ENCODE data around the gene SMURF2.

The SMURF2 gene

GRCh38 chr17:64599187-64599676 is 62.9 kb downstream of the SMURF2 start:
- ATAC-seq: peak; percentile 25; the same call in 2 of the 3 replicates
- TF ChIP-seq ISL1 (CRISPR knock-in tag; IDR thresholded peaks at IDR 0.05): no peak
- no peak for TF ChIP-seq GLIS3 (CRISPR knock-in tag; IDR thresholded peaks at IDR 0.05)
- TF ChIP-seq CSDC2 (CRISPR knock-in tag; IDR thresholded peaks at IDR 0.05): no peak
- TF ChIP-seq OSR1 (CRISPR knock-in tag; IDR thresholded peaks at IDR 0.05): no peak

GRCh38 chr17:64598672-64599071 is 63.4 kb downstream of the SMURF2 start:
- no peak for ATAC-seq
- no peak for TF ChIP-seq ESRRG (CRISPR knock-in tag; IDR thresholded peaks at IDR 0.05)
- no peak for TF ChIP-seq TCF4 (CRISPR knock-in tag; IDR thresholded peaks at IDR 0.05; ENCODE audit: borderline replicate concordance)
- TF ChIP-seq, protein P1, sequence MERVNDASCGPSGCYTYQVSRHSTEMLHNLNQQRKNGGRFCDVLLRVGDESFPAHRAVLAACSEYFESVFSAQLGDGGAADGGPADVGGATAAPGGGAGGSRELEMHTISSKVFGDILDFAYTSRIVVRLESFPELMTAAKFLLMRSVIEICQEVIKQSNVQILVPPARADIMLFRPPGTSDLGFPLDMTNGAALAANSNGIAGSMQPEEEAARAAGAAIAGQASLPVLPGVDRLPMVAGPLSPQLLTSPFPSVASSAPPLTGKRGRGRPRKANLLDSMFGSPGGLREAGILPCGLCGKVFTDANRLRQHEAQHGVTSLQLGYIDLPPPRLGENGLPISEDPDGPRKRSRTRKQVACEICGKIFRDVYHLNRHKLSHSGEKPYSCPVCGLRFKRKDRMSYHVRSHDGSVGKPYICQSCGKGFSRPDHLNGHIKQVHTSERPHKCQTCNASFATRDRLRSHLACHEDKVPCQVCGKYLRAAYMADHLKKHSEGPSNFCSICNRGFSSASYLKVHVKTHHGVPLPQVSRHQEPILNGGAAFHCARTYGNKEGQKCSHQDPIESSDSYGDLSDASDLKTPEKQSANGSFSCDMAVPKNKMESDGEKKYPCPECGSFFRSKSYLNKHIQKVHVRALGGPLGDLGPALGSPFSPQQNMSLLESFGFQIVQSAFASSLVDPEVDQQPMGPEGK (CRISPR knock-in tag; IDR thresholded peaks at IDR 0.05; ENCODE audit: borderline replicate concordance): no peak
- no peak for TF ChIP-seq RARB (CRISPR knock-in tag; IDR thresholded peaks at IDR 0.05)
- no peak for TF ChIP-seq ZFP3 (CRISPR knock-in tag; IDR thresholded peaks at IDR 0.05)
- TF ChIP-seq ZNF565 (CRISPR knock-in tag; conservative IDR thresholded peaks at IDR 0.05; ENCODE audit: low read depth): no peak
- no peak for TF ChIP-seq CSDC2 (CRISPR knock-in tag; IDR thresholded peaks at IDR 0.05)
- TF ChIP-seq TSHZ2 (CRISPR knock-in tag; IDR thresholded peaks at IDR 0.05): no peak
- no peak for TF ChIP-seq TOX (CRISPR knock-in tag; IDR thresholded peaks at IDR 0.05; ENCODE audit: borderline replicate concordance)
- TF ChIP-seq ARNTL (CRISPR knock-in tag; IDR thresholded peaks at IDR 0.05; ENCODE audit: borderline replicate concordance, low read depth): no peak
- TF ChIP-seq, protein P2, sequence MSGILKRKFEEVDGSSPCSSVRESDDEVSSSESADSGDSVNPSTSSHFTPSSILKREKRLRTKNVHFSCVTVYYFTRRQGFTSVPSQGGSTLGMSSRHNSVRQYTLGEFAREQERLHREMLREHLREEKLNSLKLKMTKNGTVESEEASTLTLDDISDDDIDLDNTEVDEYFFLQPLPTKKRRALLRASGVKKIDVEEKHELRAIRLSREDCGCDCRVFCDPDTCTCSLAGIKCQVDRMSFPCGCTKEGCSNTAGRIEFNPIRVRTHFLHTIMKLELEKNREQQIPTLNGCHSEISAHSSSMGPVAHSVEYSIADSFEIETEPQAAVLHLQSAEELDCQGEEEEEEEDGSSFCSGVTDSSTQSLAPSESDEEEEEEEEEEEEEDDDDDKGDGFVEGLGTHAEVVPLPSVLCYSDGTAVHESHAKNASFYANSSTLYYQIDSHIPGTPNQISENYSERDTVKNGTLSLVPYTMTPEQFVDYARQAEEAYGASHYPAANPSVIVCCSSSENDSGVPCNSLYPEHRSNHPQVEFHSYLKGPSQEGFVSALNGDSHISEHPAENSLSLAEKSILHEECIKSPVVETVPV (CRISPR knock-in tag; IDR thresholded peaks at IDR 0.05): no peak
- no peak for TF ChIP-seq OSR1 (CRISPR knock-in tag; IDR thresholded peaks at IDR 0.05)
- no peak for TF ChIP-seq ZC3H10 (CRISPR knock-in tag; IDR thresholded peaks at IDR 0.05)
- no peak for TF ChIP-seq CREB5 (CRISPR knock-in tag; IDR thresholded peaks at IDR 0.05; ENCODE audit: low read depth)
- no peak for TF ChIP-seq BACH2 (CRISPR knock-in tag; IDR thresholded peaks at IDR 0.05; ENCODE audit: borderline replicate concordance)
- TF ChIP-seq ZNF70 (CRISPR knock-in tag; IDR thresholded peaks at IDR 0.05): no peak
- TF ChIP-seq GLIS3 (CRISPR knock-in tag; IDR thresholded peaks at IDR 0.05): no peak
- no peak for TF ChIP-seq SNAI2 (CRISPR knock-in tag; IDR thresholded peaks at IDR 0.05)

GRCh38 chr17:64596988-64597387 is 65.1 kb downstream of the SMURF2 start:
- ATAC-seq: no peak
- TF ChIP-seq OSR1 (CRISPR knock-in tag; IDR thresholded peaks at IDR 0.05) (no peak), ZFP3 (CRISPR knock-in tag; IDR thresholded peaks at IDR 0.05) (no peak), GLIS3 (CRISPR knock-in tag; IDR thresholded peaks at IDR 0.05) (no peak), PPARA (CRISPR knock-in tag; IDR thresholded peaks at IDR 0.05; ENCODE audit: borderline replicate concordance) (no peak), TOX (CRISPR knock-in tag; IDR thresholded peaks at IDR 0.05; ENCODE audit: borderline replicate concordance) (no peak), ZNF8 (CRISPR knock-in tag; IDR thresholded peaks at IDR 0.05) (no peak), SNAI2 (CRISPR knock-in tag; IDR thresholded peaks at IDR 0.05) (no peak), ESRRG (CRISPR knock-in tag; IDR thresholded peaks at IDR 0.05) (no peak), ZC3H10 (CRISPR knock-in tag; IDR thresholded peaks at IDR 0.05) (no peak), BACH2 (CRISPR knock-in tag; IDR thresholded peaks at IDR 0.05; ENCODE audit: borderline replicate concordance) (no peak), ZFP30 (CRISPR knock-in tag; IDR thresholded peaks at IDR 0.05) (no peak), CREB5 (CRISPR knock-in tag; IDR thresholded peaks at IDR 0.05; ENCODE audit: low read depth) (no peak), RARB (CRISPR knock-in tag; IDR thresholded peaks at IDR 0.05) (no peak), TCF4 (CRISPR knock-in tag; IDR thresholded peaks at IDR 0.05; ENCODE audit: borderline replicate concordance) (no peak)
- TF ChIP-seq, protein P2 (CRISPR knock-in tag; IDR thresholded peaks at IDR 0.05): no peak
